Astrocyte (in vitro differentiated cells and primary cell): ENCODE results near the gene RCAN3. TPM values are rescaled to one million over a fixed set of nuclear protein-coding genes. Genes with fewer than 3 reads are reported as not detected.
"Not testable (repeated sequence)": the region's sequence is repeated elsewhere in the genome, so short reads cannot be mapped to it uniquely, and the experiment has no call there.

Experiments used
- DNase-seq: peaks from one replicate; pipeline ENCODE4 v3.0.0-alpha.2; 2010; ENCODE audit warnings: low read depth
- FAIRE-seq: peaks from 2 replicates; lab custom pipeline; 2011; peaks lifted over from hg19 to GRCh38; lab: Jason Lieb, UNC
- H2AFZ ChIP-seq: 2 replicates; pipeline ENCODE4 v1.6.0; 2012; ENCODE audit warnings: low read depth, low read length, inconsistent platforms
- H3K27ac ChIP-seq: 2 replicates; pipeline ENCODE4 v1.5.1; 2011; ENCODE audit warnings: low read depth, low read length, inconsistent platforms
- H3K27me3 ChIP-seq: 2 replicates; pipeline ENCODE4 v1.6.0; 2011; ENCODE audit warnings: low read length, inconsistent platforms; ENCODE audit not compliant: insufficient read depth
- H3K36me3 ChIP-seq: 2 replicates; pipeline ENCODE4 v1.5.1; 2011; ENCODE audit warnings: low read length, inconsistent platforms; ENCODE audit not compliant: insufficient read depth
- H3K4me1 ChIP-seq: 2 replicates; pipeline ENCODE4 v1.5.1; 2011; ENCODE audit warnings: low read length, inconsistent platforms; ENCODE audit not compliant: insufficient read depth
- H3K4me2 ChIP-seq: 2 replicates; pipeline ENCODE4 v1.6.0; 2012; ENCODE audit warnings: low read length, inconsistent platforms
- H3K4me3 ChIP-seq: 2 replicates; pipeline ENCODE4 v1.5.1; 2011; ENCODE audit warnings: low read depth, mild to moderate bottlenecking, low read length, inconsistent platforms; ENCODE audit not compliant: insufficient read depth
- H3K79me2 ChIP-seq: 2 replicates; pipeline ENCODE4 v1.6.0; 2012; ENCODE audit warnings: mild to moderate bottlenecking, low read length, inconsistent platforms; ENCODE audit not compliant: insufficient read depth
- H3K9ac ChIP-seq: 2 replicates; pipeline ENCODE4 v1.6.0; 2012; ENCODE audit warnings: mild to moderate bottlenecking, low read length, inconsistent platforms
- H3K9me3 ChIP-seq: 2 replicates; pipeline ENCODE4 v1.5.1; 2012; ENCODE audit warnings: low read depth, mild to moderate bottlenecking, low read length, inconsistent platforms; ENCODE audit not compliant: insufficient read depth
- H4K20me1 ChIP-seq: 2 replicates; pipeline ENCODE4 v1.6.0; 2012; ENCODE audit warnings: low read length, inconsistent platforms; ENCODE audit not compliant: insufficient read depth
- H3K27ac Mint-ChIP-seq: one replicate; pipeline ENCODE4 v1.8.0; 2021; ENCODE audit warnings: mild to moderate bottlenecking, mixed read lengths; ENCODE audit not compliant: unreplicated experiment
- H3K27me3 Mint-ChIP-seq: one replicate; pipeline ENCODE4 v1.8.0; 2021; ENCODE audit warnings: low read depth, mixed read lengths; ENCODE audit not compliant: unreplicated experiment
- H3K36me3 Mint-ChIP-seq: one replicate; pipeline ENCODE4 v1.8.0; 2021; ENCODE audit warnings: low read depth, mixed read lengths; ENCODE audit not compliant: unreplicated experiment
- H3K4me1 Mint-ChIP-seq: one replicate; pipeline ENCODE4 v1.8.0; 2021; ENCODE audit warnings: low read depth, mixed read lengths; ENCODE audit not compliant: unreplicated experiment
- H3K4me3 Mint-ChIP-seq: one replicate; pipeline ENCODE4 v1.8.0; 2021; ENCODE audit warnings: mild to moderate bottlenecking, moderate library complexity, mixed read lengths; ENCODE audit not compliant: unreplicated experiment
- H3K9me3 Mint-ChIP-seq: one replicate; pipeline ENCODE4 v1.8.0; 2021; ENCODE audit warnings: mild to moderate bottlenecking, mixed read lengths; ENCODE audit not compliant: unreplicated experiment
- CTCF ChIP-seq: IDR thresholded peaks from 2 replicates; pipeline ENCODE4 v1.5.1; 2011; ENCODE audit warnings: low read depth, mild to moderate bottlenecking, inconsistent platforms, low read length, moderate library complexity; ENCODE audit not compliant: insufficient read depth
- EZH2 ChIP-seq: IDR thresholded peaks from 2 replicates; pipeline ENCODE4 v1.6.1; 2012; ENCODE audit warnings: mild to moderate bottlenecking, low read length, inconsistent platforms; ENCODE audit not compliant: insufficient read depth
- total RNA-seq: library from RNA; stranded (reverse); gene quantifications from 2 replicates; pipeline ENCODE4 v1.2.1, GENCODE V29; 2021

The RCAN3 gene
- total RNA-seq, 1 donor from 2014 or later = 17.7 TPM

GRCh38 chr1:24514946-24515345 lies 12.3 kb downstream of the RCAN3 start:
- Mint-ChIP-seq H3K4me1 (peaks cover 3% of the 10 kb centered on the region), H3K9me3 (peaks cover 2% of the 10 kb centered on the region), H3K4me3 (no peak overlapping the region), H3K27me3 (no peaks in the 10 kb centered on the region), H3K36me3 (peaks cover 2% of the 10 kb centered on the region), H3K27ac (no peak overlapping the region)
- H3K9me3 ChIP-seq = no peaks in the 10 kb centered on the region
- no peaks in the 10 kb centered on the region for H3K27me3 ChIP-seq
- TF ChIP-seq CTCF = no peak
- no peak for TF ChIP-seq EZH2
- no peak overlapping the region for H3K27ac ChIP-seq
- no peak overlapping the region for H3K9ac ChIP-seq
- no peaks in the 10 kb centered on the region for H3K4me1 ChIP-seq
- FAIRE-seq (no peak), DNase-seq (no peak)
- no peak overlapping the region for H3K4me3 ChIP-seq
- H3K79me2 ChIP-seq = no peaks in the 10 kb centered on the region
- no peaks in the 10 kb centered on the region for H3K36me3 ChIP-seq
- H4K20me1 ChIP-seq = no peaks in the 10 kb centered on the region
- H2AFZ ChIP-seq = no peak overlapping the region
- no peak overlapping the region for H3K4me2 ChIP-seq

- not testable (repeated sequence) for H3K79me2 ChIP-seq, H3K27me3 Mint-ChIP-seq, H2AFZ ChIP-seq, H3K27ac ChIP-seq, H3K9ac ChIP-seq, H3K36me3 Mint-ChIP-seq, H3K4me3 Mint-ChIP-seq, H3K27me3 ChIP-seq, H3K4me3 ChIP-seq, H4K20me1 ChIP-seq, H3K4me2 ChIP-seq, H3K9me3 ChIP-seq, H3K4me1 ChIP-seq, H3K27ac Mint-ChIP-seq, H3K36me3 ChIP-seq, H3K4me1 Mint-ChIP-seq, H3K9me3 Mint-ChIP-seq, FAIRE-seq
- peak; percentile 34 for DNase-seq
Measured at GRCh38 chr1:24515671-24516209, 13.1 kb downstream of the RCAN3 start.

GRCh38 chr1:24516506-24516905 lies 13.9 kb downstream of the RCAN3 start:
- Histone ChIP-seq H3K9ac (no peak overlapping the region), H3K9me3 (no peaks in the 10 kb centered on the region), H4K20me1 (no peaks in the 10 kb centered on the region), H2AFZ (no peak overlapping the region), H3K27me3 (no peaks in the 10 kb centered on the region), H3K79me2 (no peaks in the 10 kb centered on the region), H3K36me3 (no peaks in the 10 kb centered on the region), H3K4me2 (no peak overlapping the region), H3K4me1 (no peaks in the 10 kb centered on the region), H3K4me3 (no peak overlapping the region), H3K27ac (no peak overlapping the region)
- peaks cover 2% of the 10 kb centered on the region for H3K36me3 Mint-ChIP-seq
- H3K4me3 Mint-ChIP-seq = no peak overlapping the region
- TF ChIP-seq CTCF (no peak), EZH2 (no peak)
- H3K9me3 Mint-ChIP-seq = peaks cover 2% of the 10 kb centered on the region
- H3K27ac Mint-ChIP-seq = peak overlapping the region; percentile 2
- DNase-seq (no peak), FAIRE-seq (no peak)
- peaks cover 3% of the 10 kb centered on the region for H3K4me1 Mint-ChIP-seq
- H3K27me3 Mint-ChIP-seq = no peaks in the 10 kb centered on the region
